HL-60 (cell line): ENCODE measurements around the gene ADSL.

Source experiments
- DNase-seq, 2 experiments: peaks; one replicate each; pipeline ENCODE4 v3.0.0-alpha.2; 2010 to 2020; ENCODE audit warnings: low read depth in 1 of 2, low spot score in 1 of 2
- H3K27ac ChIP-seq: fragments of 250-450 bp; sonication (Bioruptor Pico); replicated peaks from 2 replicates; pipeline ENCODE4 v1.5.1; 2020; ENCODE audit warnings: mild to moderate bottlenecking, moderate library complexity
- H3K27me3 ChIP-seq: fragments of 250-450 bp; sonication (Bioruptor Pico); 2 replicates; pipeline ENCODE4 v1.5.1; 2021; ENCODE audit warnings: mild to moderate bottlenecking, moderate library complexity; ENCODE audit not compliant: insufficient read depth, poor library complexity, severe bottlenecking
- H3K4me3 ChIP-seq: replicated peaks from 2 replicates; pipeline ENCODE4 v1.5.1; 2011; ENCODE audit warnings: mild to moderate bottlenecking, control low read depth, low read length; ENCODE audit not compliant: insufficient read depth
- CTCF ChIP-seq: IDR thresholded peaks from one replicate; pipeline ENCODE4 v1.5.1; 2011; ENCODE audit warnings: low read length, control low read depth, inconsistent platforms; ENCODE audit not compliant: insufficient read depth
- GABPA ChIP-seq: IDR thresholded peaks from 2 replicates; pipeline ENCODE4 v1.6.1; 2012; ENCODE audit warnings: low read depth
- POLR2AphosphoS5 ChIP-seq: IDR thresholded peaks from 2 replicates; pipeline ENCODE4 v1.6.1; 2012; ENCODE audit warnings: low read depth
- REST ChIP-seq: IDR thresholded peaks from 2 replicates; pipeline ENCODE4 v1.6.1; 2012; ENCODE audit warnings: low read depth; ENCODE audit not compliant: insufficient replicate concordance
- SPI1 ChIP-seq: IDR thresholded peaks from 2 replicates; pipeline ENCODE4 v1.6.1; 2012; ENCODE audit warnings: low read depth, mild to moderate bottlenecking, borderline replicate concordance

ADSL gene

GRCh38 chr22:40361100-40361499 lies 14.8 kb downstream of the ADSL start:
- no peak overlapping the region for H3K4me3 ChIP-seq
- no peak overlapping the region for H3K27ac ChIP-seq
- H3K27me3 ChIP-seq = no peaks in the 10 kb centered on the region
- no peak for DNase-seq
- TF ChIP-seq GABPA = no peak
- TF ChIP-seq REST = no peak
- no peak for TF ChIP-seq POLR2AphosphoS5
- no peak for TF ChIP-seq CTCF

GRCh38 chr22:40363059-40363458 lies 16.8 kb downstream of the ADSL start:
- Histone ChIP-seq H3K27ac (no peak overlapping the region), H3K27me3 (no peaks in the 10 kb centered on the region), H3K4me3 (no peak overlapping the region)
- TF ChIP-seq POLR2AphosphoS5 (no peak), SPI1 (no peak), CTCF (no peak), REST (no peak), GABPA (no peak)
- no peak for DNase-seq

- TF ChIP-seq CTCF (no peak), POLR2AphosphoS5 (no peak), GABPA (no peak), REST (no peak), SPI1 (no peak)
Observed at GRCh38 chr22:40364431-40364830, 18.1 kb downstream of the ADSL start.

More at GRCh38 chr22:40364431-40364830, 18.1 kb downstream of the ADSL start:
- no peak for DNase-seq
- Histone ChIP-seq H3K27me3 (no peaks in the 10 kb centered on the region), H3K27ac (no peak overlapping the region), H3K4me3 (no peak overlapping the region)
